H9 (cell line): ENCODE results near the gene CGA. TPM values are rescaled to one million over a fixed set of nuclear protein-coding genes. Genes with fewer than 3 reads are reported as not detected.

Source experiments
- DNase-seq: peaks from one replicate; pipeline ENCODE4 v3.0.0-alpha.2; 2017
- H2AFZ ChIP-seq: one replicate; pipeline ENCODE4 v1.6.1; 2013; ENCODE audit warnings: mild to moderate bottlenecking, low read length, control low read depth, moderate library complexity
- H2AK5ac ChIP-seq: 2 replicates; pipeline ENCODE4 v1.6.1; 2013; ENCODE audit warnings: low read length, control low read depth, mixed read lengths; ENCODE audit not compliant: insufficient read length
- H2BK120ac ChIP-seq: one replicate; pipeline ENCODE4 v1.6.1; 2013; ENCODE audit warnings: low read depth, mild to moderate bottlenecking, low read length, control low read depth, inconsistent platforms; ENCODE audit not compliant: poor library complexity, severe bottlenecking
- H2BK12ac ChIP-seq: 2 replicates; pipeline ENCODE4 v1.6.1; 2013; ENCODE audit warnings: low read length, control low read depth, mixed read lengths, low read depth; ENCODE audit not compliant: insufficient read length
- H2BK15ac ChIP-seq: 2 replicates; pipeline ENCODE4 v1.6.1; 2013; ENCODE audit warnings: low read depth, low read length, control low read depth
- H2BK20ac ChIP-seq: one replicate; pipeline ENCODE4 v1.6.1; 2013; ENCODE audit warnings: low read depth, mild to moderate bottlenecking, low read length, control low read depth, inconsistent platforms; ENCODE audit not compliant: poor library complexity, severe bottlenecking
- H2BK5ac ChIP-seq: 2 replicates; pipeline ENCODE4 v1.6.1; 2013; ENCODE audit warnings: low read length, control low read depth, mixed read lengths; ENCODE audit not compliant: insufficient read length
- H3K14ac ChIP-seq: 2 replicates; pipeline ENCODE4 v1.6.1; 2013; ENCODE audit warnings: low read length, control low read depth; ENCODE audit not compliant: insufficient read depth
- H3K18ac ChIP-seq: 2 replicates; pipeline ENCODE4 v1.6.1; 2013; ENCODE audit warnings: low read depth, mild to moderate bottlenecking, mixed read lengths, low read length, control low read depth; ENCODE audit not compliant: insufficient read length
- H3K23ac ChIP-seq: 2 replicates; pipeline ENCODE4 v1.6.1; 2013; ENCODE audit warnings: low read length, control low read depth, mixed read lengths, low read depth; ENCODE audit not compliant: insufficient read length
- H3K23me2 ChIP-seq: 2 replicates; pipeline ENCODE4 v1.6.1; 2013; ENCODE audit warnings: low read depth, mild to moderate bottlenecking, mixed read lengths, low read length, control low read depth; ENCODE audit not compliant: insufficient read length, poor library complexity, severe bottlenecking
- H3K27ac ChIP-seq: 2 replicates; pipeline ENCODE4 v1.5.1; 2013; ENCODE audit warnings: low read length, control low read depth, mixed read lengths, low read depth; ENCODE audit not compliant: insufficient read length
- H3K27me3 ChIP-seq: 2 replicates; pipeline ENCODE4 v1.6.1; 2013; ENCODE audit warnings: low read length, control low read depth, inconsistent platforms; ENCODE audit not compliant: insufficient read depth
- H3K4ac ChIP-seq: 2 replicates; pipeline ENCODE4 v1.6.1; 2013; ENCODE audit warnings: low read depth, mild to moderate bottlenecking, control low read depth, inconsistent platforms, low read length, moderate library complexity
- H3K4me1 ChIP-seq: 2 replicates; pipeline ENCODE4 v1.6.1; 2013; ENCODE audit warnings: low read length, control low read depth, inconsistent platforms; ENCODE audit not compliant: insufficient read depth
- H3K4me2 ChIP-seq: 2 replicates; pipeline ENCODE4 v1.6.1; 2013; ENCODE audit warnings: low read length, control low read depth, mixed read lengths; ENCODE audit not compliant: insufficient read length, insufficient read depth
- H3K56ac ChIP-seq: 2 replicates; pipeline ENCODE4 v1.6.1; 2013; ENCODE audit warnings: low read depth, mild to moderate bottlenecking, mixed read lengths, low read length, control low read depth; ENCODE audit not compliant: insufficient read length
- H3K79me1 ChIP-seq: 2 replicates; pipeline ENCODE4 v1.6.1; 2013; ENCODE audit warnings: low read depth, mild to moderate bottlenecking, moderate library complexity, low read length, control low read depth, inconsistent platforms; ENCODE audit not compliant: insufficient read depth, poor library complexity, severe bottlenecking
- H3K79me2 ChIP-seq: 2 replicates; pipeline ENCODE4 v1.6.1; 2013; ENCODE audit warnings: low read length, control low read depth, inconsistent platforms; ENCODE audit not compliant: insufficient read depth
- H3K9ac ChIP-seq: 2 replicates; pipeline ENCODE4 v1.6.1; 2013; ENCODE audit warnings: low read length, control low read depth, mixed read lengths; ENCODE audit not compliant: insufficient read length; ENCODE audit errors: extremely low read depth
- H3K9me3 ChIP-seq: one replicate; pipeline ENCODE4 v1.6.1; 2013; ENCODE audit warnings: low read depth, low read length, inconsistent platforms; ENCODE audit not compliant: control insufficient read depth
- H3T11ph ChIP-seq: one replicate; pipeline ENCODE4 v1.6.1; 2013; ENCODE audit warnings: mild to moderate bottlenecking, low read length, control low read depth, inconsistent platforms
- H4K20me1 ChIP-seq: one replicate; pipeline ENCODE4 v1.6.1; 2013; ENCODE audit not compliant: control insufficient read depth, insufficient read length, insufficient read depth
- H4K5ac ChIP-seq: 2 replicates; pipeline ENCODE4 v1.6.1; 2013; ENCODE audit warnings: low read depth, mild to moderate bottlenecking, mixed read lengths, low read length, control low read depth; ENCODE audit not compliant: insufficient read length
- H4K8ac ChIP-seq: replicated peaks from 2 replicates; pipeline ENCODE4 v1.6.1; 2013; ENCODE audit warnings: low read length, control low read depth, mixed read lengths, low read depth; ENCODE audit not compliant: insufficient read length
- H4K91ac ChIP-seq: 2 replicates; pipeline ENCODE4 v1.6.1; 2013; ENCODE audit warnings: low read depth, mild to moderate bottlenecking, moderate library complexity, mixed read lengths, low read length, control low read depth; ENCODE audit not compliant: insufficient read length
- H3K27ac Mint-ChIP-seq, 3 experiments: 2 replicates in 2 of 3; 3 replicates in 1 of 3; pipeline ENCODE4 v1.8.0; 2020 to 2021; ENCODE audit warnings: mixed read lengths in 3 of 3, mild to moderate bottlenecking in 1 of 3, moderate library complexity in 1 of 3
- H3K27me3 Mint-ChIP-seq: 2 replicates; pipeline ENCODE4 v1.8.0; 2021; ENCODE audit warnings: low read depth, mild to moderate bottlenecking, moderate library complexity, mixed read lengths
- H3K36me3 Mint-ChIP-seq, 3 experiments: 2 replicates in 2 of 3; 3 replicates in 1 of 3; pipeline ENCODE4 v1.8.0; 2020 to 2021; ENCODE audit warnings: low read depth in 3 of 3, mixed read lengths in 3 of 3; ENCODE audit not compliant: insufficient read depth in 1 of 3
- H3K4me1 Mint-ChIP-seq, 2 experiments: 2 replicates each; pipeline ENCODE4 v1.8.0; 2020; ENCODE audit warnings: mixed read lengths in 2 of 2
- H3K4me3 Mint-ChIP-seq, 2 experiments: 2 replicates in 1 of 2; 3 replicates in 1 of 2; pipeline ENCODE4 v1.8.0; 2020 to 2021; ENCODE audit warnings: mild to moderate bottlenecking in 2 of 2, mixed read lengths in 2 of 2, moderate library complexity in 1 of 2
- H3K9me3 Mint-ChIP-seq, 2 experiments: 2 replicates in 1 of 2; 3 replicates in 1 of 2; pipeline ENCODE4 v1.8.0; 2020; ENCODE audit warnings: mild to moderate bottlenecking in 2 of 2, mixed read lengths in 2 of 2, moderate library complexity in 1 of 2
- CTCF ChIP-seq: fragments of 200-600 bp; sonication (generic); conservative IDR thresholded peaks from 3 replicates; pipeline ENCODE4 v1.8.0; 2021; ENCODE audit warnings: antibody characterized with exemption, mild to moderate bottlenecking
- WGBS: extraction: QIAGEN DNeasy Blood & Tissue Kit; methylation state at CpG from one replicate; pipeline ENCODE4 v1.1.7; 2013; ENCODE audit warnings: missing lambda C conversion rate, low lambda C conversion rate, mixed read lengths; ENCODE audit not compliant: insufficient read length; ENCODE audit errors: extremely low coverage; 5-methylcytosine and 5-hydroxymethylcytosine counted together
- total RNA-seq: library from RNA; stranded (reverse); gene quantifications from 2 replicates; pipeline ENCODE4 v1.2.1, GENCODE V29; 2021

CGA gene
- total RNA-seq, 1 experiment from 2014 or later = not detected

- Histone ChIP-seq H3K56ac (no peak overlapping the region), H2AK5ac (no peak overlapping the region), H3K18ac (no peak overlapping the region), H3T11ph (no peak overlapping the region), H3K4ac (no peak overlapping the region), H4K8ac (no peak overlapping the region), H2BK5ac (no peak overlapping the region), H4K5ac (no peak overlapping the region), H3K9ac (no peak overlapping the region), H2BK15ac (no peak overlapping the region), H2AFZ (no peak overlapping the region), H4K20me1 (no peaks in the 10 kb centered on the region), H3K27me3 (no peaks in the 10 kb centered on the region), H2BK20ac (no peak overlapping the region), H3K23ac (no peak overlapping the region), H3K14ac (no peak overlapping the region), H3K23me2 (no peaks in the 10 kb centered on the region), H3K79me2 (no peaks in the 10 kb centered on the region), H3K79me1 (no peaks in the 10 kb centered on the region), H3K4me2 (no peak overlapping the region), H4K91ac (no peak overlapping the region), H3K4me1 (peaks cover 2% of the 10 kb centered on the region; the same call in 1 of the 2 replicates), H3K9me3 (no peaks in the 10 kb centered on the region), H2BK12ac (no peak overlapping the region), H3K27ac (no peak overlapping the region), H2BK120ac (no peak overlapping the region)
- no peak overlapping the region for H3K4me3 Mint-ChIP-seq
- no peak overlapping the region for H3K27ac Mint-ChIP-seq
- H3K36me3 Mint-ChIP-seq = no peaks in the 10 kb centered on the region
- TF ChIP-seq CTCF = no peak
- no peaks in the 10 kb centered on the region for H3K27me3 Mint-ChIP-seq
- peaks cover 0 to 1% of the 10 kb centered on the region in 2 experiments; a peak in 1 of 5 replicates for H3K9me3 Mint-ChIP-seq
- DNase-seq = no peak
- peaks cover 11 to 15% of the 10 kb centered on the region in 2 experiments for H3K4me1 Mint-ChIP-seq
- WGBS = no CpG with 5 or more reads among the region's 1 CpG
Measured at GRCh38 chr6:87110636-87111035, 15.7 kb upstream of the CGA start.
